HEK293T (cell line): ENCODE results near the gene CCT7.

Experiments used
- CTCF ChIA-PET: fragments of 350-600 bp; formaldehyde crosslinking; extraction: SDS; loops from one replicate; lab custom pipeline; 2021; ENCODE audit warnings: antibody characterized with exemption, inconsistent platforms; lab: Yijun Ruan, JAX
- POLR2A ChIA-PET: fragments of 350-600 bp; formaldehyde crosslinking; extraction: SDS; loops from one replicate; lab custom pipeline; 2020; ENCODE audit warnings: antibody characterized with exemption, inconsistent platforms; lab: Yijun Ruan, JAX
- DNase-seq: peaks from one replicate; pipeline ENCODE4 v3.0.0; 2012; ENCODE audit warnings: mixed read lengths; ENCODE audit errors: extremely low spot score
- ARNT ChIP-seq: fragments of 450-650 bp; IDR thresholded peaks from 2 replicates; pipeline ENCODE4 v1.6.1; 2017; ENCODE audit warnings: mild to moderate bottlenecking
- BHLHE40 ChIP-seq: fragments of 450-650 bp; IDR thresholded peaks from 2 replicates; pipeline ENCODE4 v1.6.1; 2016; ENCODE audit warnings: mild to moderate bottlenecking, moderate library complexity, borderline replicate concordance
- CTBP1 ChIP-seq: fragments of 450-650 bp; IDR thresholded peaks from 2 replicates; pipeline ENCODE4 v1.6.1; 2016; ENCODE audit warnings: borderline replicate concordance
- ELF4 ChIP-seq: fragments of 450-650 bp; IDR thresholded peaks from 2 replicates; pipeline ENCODE4 v1.6.1; 2017; ENCODE audit warnings: antibody characterized with exemption
- FOXA1 ChIP-seq: fragments of 450-650 bp; IDR thresholded peaks from 2 replicates; pipeline ENCODE4 v1.6.1; 2016; ENCODE audit warnings: mild to moderate bottlenecking
- FOXK2 ChIP-seq: fragments of 450-650 bp; IDR thresholded peaks from 2 replicates; pipeline ENCODE4 v1.6.1; 2016; ENCODE audit warnings: mild to moderate bottlenecking
- FOXM1 ChIP-seq: fragments of 450-650 bp; IDR thresholded peaks from 2 replicates; pipeline ENCODE4 v1.6.1; 2017; ENCODE audit warnings: mild to moderate bottlenecking, borderline replicate concordance
- HDGF ChIP-seq: fragments of 450-650 bp; IDR thresholded peaks from 2 replicates; pipeline ENCODE4 v1.6.1; 2017; ENCODE audit warnings: antibody characterized with exemption, borderline replicate concordance
- L3MBTL2 ChIP-seq: fragments of 450-650 bp; conservative IDR thresholded peaks from 2 replicates; pipeline ENCODE4 v1.6.1; 2016; ENCODE audit warnings: mild to moderate bottlenecking
- LEF1 ChIP-seq: fragments of 450-650 bp; IDR thresholded peaks from 2 replicates; pipeline ENCODE4 v1.6.1; 2017; ENCODE audit warnings: mild to moderate bottlenecking, borderline replicate concordance
- NFRKB ChIP-seq: fragments of 450-650 bp; IDR thresholded peaks from 2 replicates; pipeline ENCODE4 v1.6.1; 2016; ENCODE audit warnings: mild to moderate bottlenecking, moderate library complexity
- PKNOX1 ChIP-seq: fragments of 450-650 bp; IDR thresholded peaks from 2 replicates; pipeline ENCODE4 v1.6.1; 2016
- SP1 ChIP-seq: fragments of 450-650 bp; IDR thresholded peaks from 2 replicates; pipeline ENCODE4 v1.6.1; 2017
- SUZ12 ChIP-seq: fragments of 450-650 bp; IDR thresholded peaks from 2 replicates; pipeline ENCODE4 v1.6.1; 2016; ENCODE audit warnings: mild to moderate bottlenecking
- TARDBP ChIP-seq: fragments of 450-650 bp; IDR thresholded peaks from 2 replicates; pipeline ENCODE4 v1.6.1; 2016
- ZNF384 ChIP-seq: fragments of 450-650 bp; IDR thresholded peaks from 2 replicates; pipeline ENCODE4 v1.6.1; 2016

The CCT7 gene

GRCh38 chr2:73238976-73239375 lies 4.9 kb downstream of the CCT7 start:
- ChIA-PET POLR2A (interaction anchor here (0.9 kb wide), 1 partner anchor 19 kb away, joined by 3 read pairs; no protein-coding TSS in a partner anchor), CTCF (no interaction called here)
- TF ChIP-seq FOXA1 (no peak), FOXM1 (no peak), PKNOX1 (no peak), ZNF384 (no peak), SUZ12 (no peak), TARDBP (no peak), CTBP1 (no peak), ARNT (no peak), NFRKB (no peak), SP1 (no peak), HDGF (no peak), ELF4 (no peak), LEF1 (no peak), BHLHE40 (no peak), FOXK2 (no peak), L3MBTL2 (no peak)
- no peak for DNase-seq

GRCh38 chr2:73239776-73240175 lies 5.7 kb downstream of the CCT7 start:
- TF ChIP-seq ARNT (no peak), FOXA1 (no peak), SUZ12 (no peak), CTBP1 (no peak), FOXM1 (no peak), FOXK2 (no peak), BHLHE40 (no peak), HDGF (no peak), PKNOX1 (no peak), ELF4 (no peak), LEF1 (no peak), NFRKB (no peak)
- no peak for DNase-seq
- CTCF ChIA-PET: no interaction called here
- POLR2A ChIA-PET: no interaction called here

- no peak for DNase-seq
- TF ChIP-seq FOXK2 (no peak), FOXA1 (no peak), SUZ12 (no peak), L3MBTL2 (no peak), ELF4 (no peak), LEF1 (no peak), PKNOX1 (no peak), TARDBP (no peak), BHLHE40 (no peak), FOXM1 (no peak), SP1 (no peak), ZNF384 (no peak), CTBP1 (no peak), HDGF (no peak)
- ChIA-PET CTCF (no interaction called here), POLR2A (interaction anchor here (3.6 kb wide), 1 partner anchor 10 kb away, joined by 31 read pairs; the partner anchor contains the start of genes CCT7 and PRADC1)
Measured at GRCh38 chr2:73243884-73244570, 9.9 kb downstream of the CCT7 start.

GRCh38 chr2:73244580-73244979 lies 10.5 kb downstream of the CCT7 start:
- ChIA-PET CTCF (no interaction called here), POLR2A (interaction anchor here (3.6 kb wide), 1 partner anchor 10 kb away, joined by 31 read pairs; the partner anchor contains the start of genes CCT7 and PRADC1)
- no peak for TF ChIP-seq L3MBTL2
- TF ChIP-seq CTBP1: no peak
- TF ChIP-seq ELF4: no peak
- no peak for TF ChIP-seq LEF1
- no peak for TF ChIP-seq PKNOX1
- DNase-seq: no peak

- ChIA-PET CTCF (no interaction called here), POLR2A (interaction anchor here (1.2 to 2.7 kb wide), 2 partner anchors 11 to 13 kb away, joined by 4 to 14 read pairs; partner anchors contain the start of genes CCT7 and PRADC1)
- no peak for DNase-seq
- TF ChIP-seq TARDBP (no peak), HDGF (no peak), SP1 (no peak), BHLHE40 (no peak), ARNT (no peak), PKNOX1 (no peak), ELF4 (no peak), NFRKB (no peak), ZNF384 (no peak)
Measured at GRCh38 chr2:73246850-73247249, 12.7 kb downstream of the CCT7 start.
